Transverse colon (tissue), 3 donors: ENCODE results near the gene GPR152.

Source experiments
- EP300 ChIP-seq: sonication (generic); formaldehyde crosslinking; IDR thresholded peaks from one replicate; pipeline ENCODE4 v1.6.1; 2017; ENCODE audit warnings: antibody characterized with exemption, low read depth
- POLR2A ChIP-seq: fragments of 450-650 bp; IDR thresholded peaks from one replicate; pipeline ENCODE4 v1.6.1; 2016; ENCODE audit warnings: antibody characterized with exemption, mild to moderate bottlenecking, moderate library complexity
- TF ChIP-seq, protein P1 (sequence below), 5 experiments: fragments of 200-600 bp in 3 of 5; fragments of 450-650 bp in 2 of 5; sonication (generic) in 3 of 5; IDR thresholded peaks; 1 replicate in 2 of 5; 2 replicates in 3 of 5; pipeline ENCODE4 v1.5.1; 2016 to 2017; ENCODE audit warnings: antibody characterized with exemption in 5 of 5, inconsistent platforms in 3 of 5, mild to moderate bottlenecking in 2 of 5, moderate library complexity in 1 of 5

DNA sequence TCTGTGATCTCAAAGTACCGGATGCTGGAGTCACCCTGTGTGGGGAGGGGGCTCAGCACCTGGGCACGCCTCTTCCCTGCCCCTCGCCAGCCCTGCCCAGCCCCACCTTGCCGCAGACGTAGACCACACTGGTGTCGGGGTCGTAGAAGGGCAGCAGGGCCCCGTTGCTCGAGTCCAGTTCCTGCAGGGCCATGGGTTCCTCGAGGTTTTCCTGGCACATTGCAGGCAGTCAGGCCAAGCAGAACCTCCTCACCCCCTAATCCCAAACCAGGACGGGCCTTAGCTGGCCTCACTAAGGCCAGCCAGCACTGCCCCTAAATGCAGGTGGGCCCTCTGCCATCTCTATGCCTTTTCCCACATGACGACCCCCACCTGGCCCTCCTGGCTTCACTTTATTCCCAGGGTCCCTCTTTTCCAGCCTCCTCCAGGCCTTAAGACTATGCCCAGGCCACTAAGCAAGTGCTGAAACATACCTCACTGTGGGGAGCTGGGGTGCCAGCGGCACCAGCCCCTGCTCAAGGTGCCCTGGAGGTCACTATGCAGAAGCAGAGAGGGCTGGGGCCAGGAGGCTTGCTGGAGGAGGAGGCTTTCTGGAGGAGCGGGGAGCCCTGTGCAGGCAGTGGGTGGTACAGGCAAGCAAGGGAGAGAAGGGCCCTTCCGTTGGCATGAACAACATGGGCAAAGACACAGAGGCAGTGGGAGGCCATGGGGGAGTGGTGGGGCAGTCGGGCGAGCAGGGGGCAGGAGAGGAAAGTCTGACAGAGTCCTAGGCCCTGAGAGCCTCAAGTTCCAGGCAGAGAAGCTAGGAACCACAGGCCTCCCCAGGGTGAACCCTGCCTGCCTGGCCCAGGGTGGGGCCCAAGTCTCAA lies 12.1 kb downstream of the GPR152 start:
- TF ChIP-seq POLR2A (no peak), EP300 (no peak)
- TF ChIP-seq, protein P1, sequence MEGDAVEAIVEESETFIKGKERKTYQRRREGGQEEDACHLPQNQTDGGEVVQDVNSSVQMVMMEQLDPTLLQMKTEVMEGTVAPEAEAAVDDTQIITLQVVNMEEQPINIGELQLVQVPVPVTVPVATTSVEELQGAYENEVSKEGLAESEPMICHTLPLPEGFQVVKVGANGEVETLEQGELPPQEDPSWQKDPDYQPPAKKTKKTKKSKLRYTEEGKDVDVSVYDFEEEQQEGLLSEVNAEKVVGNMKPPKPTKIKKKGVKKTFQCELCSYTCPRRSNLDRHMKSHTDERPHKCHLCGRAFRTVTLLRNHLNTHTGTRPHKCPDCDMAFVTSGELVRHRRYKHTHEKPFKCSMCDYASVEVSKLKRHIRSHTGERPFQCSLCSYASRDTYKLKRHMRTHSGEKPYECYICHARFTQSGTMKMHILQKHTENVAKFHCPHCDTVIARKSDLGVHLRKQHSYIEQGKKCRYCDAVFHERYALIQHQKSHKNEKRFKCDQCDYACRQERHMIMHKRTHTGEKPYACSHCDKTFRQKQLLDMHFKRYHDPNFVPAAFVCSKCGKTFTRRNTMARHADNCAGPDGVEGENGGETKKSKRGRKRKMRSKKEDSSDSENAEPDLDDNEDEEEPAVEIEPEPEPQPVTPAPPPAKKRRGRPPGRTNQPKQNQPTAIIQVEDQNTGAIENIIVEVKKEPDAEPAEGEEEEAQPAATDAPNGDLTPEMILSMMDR (IDR thresholded peaks at IDR 0.05) = no peak
